Liver (tissue), 9 donors: Measurements from ENCODE around the gene NLRC5. TPM values are rescaled to one million over a fixed set of nuclear protein-coding genes. Genes with fewer than 3 reads are reported as not detected.
"Not testable (repeated sequence)": the region's sequence is repeated elsewhere in the genome, so short reads cannot be mapped to it uniquely, and the experiment has no call there.

Source experiments
- DNase-seq: peaks from one replicate; pipeline ENCODE4 v3.0.0-alpha.2; 2017; ENCODE audit warnings: low spot score
- H3K27ac ChIP-seq, 2 donors: one replicate each; pipeline ENCODE4 v1.7.0; 2013; ENCODE audit warnings: inconsistent platforms in 2 of 2, low read length in 2 of 2, control low read depth in 1 of 2, low read depth in 1 of 2, mild to moderate bottlenecking in 1 of 2
- H3K27me3 ChIP-seq, 4 donors: one replicate each; pipeline versions ENCODE4 v1.6.1 to v1.7.0; 2013; ENCODE audit warnings: low read length in 3 of 4, inconsistent platforms in 1 of 4, mild to moderate bottlenecking in 1 of 4, moderate library complexity in 1 of 4; ENCODE audit not compliant: control insufficient read depth in 4 of 4, insufficient read depth in 4 of 4
- H3K36me3 ChIP-seq, 4 donors: one replicate each; pipeline versions ENCODE4 v1.6.1 to v1.7.0; 2013; ENCODE audit warnings: low read length in 3 of 4, mild to moderate bottlenecking in 3 of 4, low read depth in 1 of 4, moderate library complexity in 1 of 4; ENCODE audit not compliant: control insufficient read depth in 4 of 4, insufficient read depth in 3 of 4
- H3K4me1 ChIP-seq, 4 donors: one replicate each; pipeline versions ENCODE4 v1.6.1 to v1.7.0; 2013; ENCODE audit warnings: low read length in 3 of 4, mild to moderate bottlenecking in 3 of 4, moderate library complexity in 1 of 4; ENCODE audit not compliant: control insufficient read depth in 4 of 4, insufficient read depth in 4 of 4
- H3K4me3 ChIP-seq, 3 donors: one replicate each; pipeline versions ENCODE4 v1.6.1 to v1.7.0; 2013; ENCODE audit warnings: low read length in 3 of 3, control low read depth in 1 of 3, low read depth in 1 of 3, mild to moderate bottlenecking in 1 of 3
- H3K9ac ChIP-seq, 2 donors: one replicate each; pipeline ENCODE4 v1.7.0; 2013; ENCODE audit warnings: low read length in 2 of 2, mild to moderate bottlenecking in 2 of 2, moderate library complexity in 2 of 2, control low read depth in 1 of 2, low read depth in 1 of 2
- H3K9me3 ChIP-seq, 4 donors: one replicate each; pipeline versions ENCODE4 v1.6.1 to v1.7.0; 2013; ENCODE audit warnings: low read length in 3 of 4; ENCODE audit not compliant: control insufficient read depth in 4 of 4
- ATF3 ChIP-seq: IDR thresholded peaks from 2 replicates; pipeline ENCODE4 v1.6.1; 2016; ENCODE audit warnings: antibody characterized with exemption
- CTCF ChIP-seq: fragments of 150-350 bp; IDR thresholded peaks from 2 replicates; pipeline ENCODE4 v1.5.1; 2017; ENCODE audit warnings: improper control_type of control experiment, low read depth, low read length; ENCODE audit not compliant: missing input control
- EGR1 ChIP-seq, 2 donors: IDR thresholded peaks; 2 replicates each; pipeline ENCODE4 v1.6.1; 2016 to 2018; ENCODE audit warnings: antibody characterized with exemption in 2 of 2, low read depth in 2 of 2
- FOXA1 ChIP-seq: IDR thresholded peaks from 2 replicates; pipeline ENCODE4 v1.6.1; 2016; ENCODE audit warnings: antibody characterized with exemption
- GABPA ChIP-seq, 2 donors: IDR thresholded peaks in 1 of 2; conservative IDR thresholded peaks in 1 of 2; 2 replicates each; pipeline ENCODE4 v1.6.1; 2016; ENCODE audit warnings: antibody characterized with exemption in 2 of 2, mild to moderate bottlenecking in 1 of 2, moderate library complexity in 1 of 2
- HNF4A ChIP-seq, 2 donors: conservative IDR thresholded peaks; 2 replicates each; pipeline ENCODE4 v1.6.1; 2016; ENCODE audit warnings: antibody characterized with exemption in 2 of 2, mild to moderate bottlenecking in 2 of 2
- HNF4G ChIP-seq: IDR thresholded peaks from 2 replicates; pipeline ENCODE4 v1.6.1; 2016; ENCODE audit warnings: antibody characterized with exemption
- JUND ChIP-seq, 2 donors: IDR thresholded peaks; 2 replicates each; pipeline ENCODE4 v1.6.1; 2016; ENCODE audit warnings: antibody characterized with exemption in 2 of 2
- NR2F2 ChIP-seq: IDR thresholded peaks from 2 replicates; pipeline ENCODE4 v1.6.1; 2016; ENCODE audit warnings: antibody characterized with exemption
- RAD21 ChIP-seq, 2 donors: IDR thresholded peaks; 2 replicates each; pipeline ENCODE4 v1.6.1; 2016; ENCODE audit warnings: antibody characterized with exemption in 2 of 2, mild to moderate bottlenecking in 2 of 2
- RXRA ChIP-seq, 2 donors: IDR thresholded peaks; 2 replicates each; pipeline ENCODE4 v1.6.1; 2017 to 2018; ENCODE audit warnings: antibody characterized with exemption in 2 of 2, mild to moderate bottlenecking in 1 of 2
- whole genome bisulfite sequencing: extraction: QIAGEN DNeasy Blood & Tissue Kit; methylation state at CpG from one replicate; pipeline ENCODE4 v1.1.7; 2013; 5-methylcytosine and 5-hydroxymethylcytosine counted together
- polyA plus RNA-seq, 2 donors: library from polyadenylated mRNA; stranded (reverse) in 1 of 2; unstranded in 1 of 2; fragments of 200-250 nt in 1 of 2; fragments of >200 nt in 1 of 2; fragmentation: Nextera tagmentation in 1 of 2; extraction: Ambion mirVana in 1 of 2; gene quantifications; one replicate each; pipeline versions ENCODE4 v1.2.1 to v1.2.3, GENCODE V29; 2013 to 2015
- total RNA-seq, 2 donors: library from RNA; depleted of rRNA; stranded (reverse); fragments of >200 nt; gene quantifications; one replicate each; pipeline ENCODE4 v1.2.3, GENCODE V29; 2014
- donor health status: healthy.
- donor health status: healthy.
- donor health status: healthy.
- donor health status: healthy.
- donor health status: healthy.

Gene NLRC5
- total and polyA plus RNA-seq, 4 donors, result 4.7 to 23.3 (median 8.8) TPM

- WGBS, result 77% methylated on average over 9 of the region's 9 CpGs
- no peaks in the 10 kb centered on the region for H3K9me3 ChIP-seq
Observed at GRCh38 chr16:57107321-57107922, 118.1 kb downstream of the NLRC5 start.

DNA sequence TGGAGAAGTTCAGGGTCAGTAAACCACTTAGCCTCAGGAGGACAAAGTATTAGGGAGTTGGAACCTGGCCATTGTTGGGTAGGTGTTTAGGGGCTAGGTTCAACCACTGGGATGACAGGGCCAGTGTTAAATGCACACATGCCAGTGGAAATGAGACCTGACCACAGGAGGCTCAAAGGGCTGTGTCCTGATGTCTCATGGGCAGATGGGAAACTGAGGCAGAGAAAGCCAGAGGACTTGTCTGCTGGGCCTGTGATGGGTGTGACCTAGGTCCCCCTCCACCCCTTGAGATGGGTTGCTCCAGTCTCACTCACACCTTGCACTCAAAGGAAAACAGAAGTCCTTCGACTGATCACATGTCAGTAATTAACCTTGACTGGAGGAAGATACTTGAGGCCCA lies 119.1 kb downstream of the NLRC5 start:
- TF ChIP-seq RAD21 (IDR thresholded peaks at IDR 0.05) (no peak), HNF4G (no peak), HNF4A (conservative IDR thresholded peaks at IDR 0.05) (no peak), CTCF (no peak), RXRA (IDR thresholded peaks at IDR 0.05) (no peak), EGR1 (IDR thresholded peaks at IDR 0.05; ENCODE audit: low read depth in 2 of 2) (no peak)
- Histone ChIP-seq H3K9me3 (no peaks in the 10 kb centered on the region), H3K36me3 (no peaks in the 10 kb centered on the region), H3K4me1 (no peaks in the 10 kb centered on the region), H3K9ac (no peak overlapping the region), H3K4me3 (no peak overlapping the region), H3K27me3 (no peaks in the 10 kb centered on the region), H3K27ac (no peak overlapping the region)
- WGBS, result 82% methylated on average over 1 of the region's 1 CpG
- DNase-seq, result no peak

More at GRCh38 chr16:57107321-57107922, 118.1 kb downstream of the NLRC5 start:
- Histone ChIP-seq H3K27ac (no peak overlapping the region), H3K9ac (no peak overlapping the region), H3K4me3 (no peak overlapping the region), H3K36me3 (no peaks in the 10 kb centered on the region), H3K4me1 (no peaks in the 10 kb centered on the region), H3K27me3 (no peaks in the 10 kb centered on the region)
- TF ChIP-seq NR2F2 (no peak), FOXA1 (no peak), GABPA (IDR thresholded peaks at IDR 0.05 in 1 of 2, conservative IDR thresholded peaks at IDR 0.05 in 1 of 2) (no peak), HNF4G (no peak), ATF3 (no peak), JUND (IDR thresholded peaks at IDR 0.05) (no peak)
- DNase-seq, result no peak

- DNase-seq, H3K9ac ChIP-seq, H3K36me3 ChIP-seq, H3K27ac ChIP-seq, H3K27me3 ChIP-seq, H3K4me3 ChIP-seq, H3K4me1 ChIP-seq, H3K9me3 ChIP-seq: not testable (repeated sequence)
- 89% methylated on average over 10 of the region's 10 CpGs for WGBS
Observed at GRCh38 chr16:57109259-57110105, 120.1 kb downstream of the NLRC5 start.
